IMR-90 (cell line): ENCODE results near the gene GALP.

Source experiments
- BHLHE40 ChIP-seq: fragments of 150-350 bp; IDR thresholded peaks from 2 replicates; pipeline ENCODE4 v1.6.1; 2016; ENCODE audit warnings: mild to moderate bottlenecking, low read depth, low read length
- CEBPB ChIP-seq: IDR thresholded peaks from 2 replicates; pipeline ENCODE4 v1.6.1; 2012; ENCODE audit warnings: low read depth, low read length, improper control_type of control experiment
- CHD1 ChIP-seq: IDR thresholded peaks from 2 replicates; pipeline ENCODE4 v1.6.1; 2012; ENCODE audit warnings: low read depth, low read length, improper control_type of control experiment
- CTCF ChIP-seq: conservative IDR thresholded peaks from 2 replicates; pipeline ENCODE4 v1.5.1; 2012; ENCODE audit warnings: mild to moderate bottlenecking, low read depth, low read length, improper control_type of control experiment
- ELK1 ChIP-seq: fragments of 150-350 bp; IDR thresholded peaks from 2 replicates; pipeline ENCODE4 v1.6.1; 2016; ENCODE audit warnings: low read depth, mild to moderate bottlenecking, low read length, moderate library complexity, borderline replicate concordance
- FOS ChIP-seq: fragments of 150-350 bp; IDR thresholded peaks from 2 replicates; pipeline ENCODE4 v1.6.1; 2016; ENCODE audit warnings: low read depth, low read length
- MAFK ChIP-seq: IDR thresholded peaks from 2 replicates; pipeline ENCODE4 v1.6.1; 2012; ENCODE audit warnings: low read depth, low read length, improper control_type of control experiment
- MAZ ChIP-seq: IDR thresholded peaks from 2 replicates; pipeline ENCODE4 v1.6.1; 2012; ENCODE audit warnings: low read depth, mild to moderate bottlenecking, low read length, improper control_type of control experiment, moderate library complexity, borderline replicate concordance
- MXI1 ChIP-seq: IDR thresholded peaks from 2 replicates; pipeline ENCODE4 v1.6.1; 2012; ENCODE audit warnings: low read depth, mild to moderate bottlenecking, low read length, moderate library complexity, borderline replicate concordance
- POLR2A ChIP-seq: IDR thresholded peaks from 2 replicates; pipeline ENCODE4 v1.6.1; 2012; ENCODE audit warnings: mild to moderate bottlenecking, low read depth, low read length
- RAD21 ChIP-seq: IDR thresholded peaks from 2 replicates; pipeline ENCODE4 v1.6.1; 2012; ENCODE audit warnings: low read length, improper control_type of control experiment
- SMC3 ChIP-seq: fragments of 150-350 bp; IDR thresholded peaks from 2 replicates; pipeline ENCODE4 v1.6.1; 2016; ENCODE audit warnings: low read depth, mild to moderate bottlenecking, antibody characterized with exemption, low read length, moderate library complexity

- TF ChIP-seq CTCF = no peak
- TF ChIP-seq RAD21 = no peak
- TF ChIP-seq POLR2A = no peak
- TF ChIP-seq MAFK = no peak
- no peak for TF ChIP-seq SMC3
- TF ChIP-seq ELK1 = no peak
- no peak for TF ChIP-seq FOS
- no peak for TF ChIP-seq MXI1
- no peak for TF ChIP-seq CHD1
- no peak for TF ChIP-seq CEBPB
- TF ChIP-seq MAZ = no peak
- TF ChIP-seq BHLHE40 = no peak
These were observed 8.7 kb upstream of the GALP start for GRCh38 chr19:56167064-56167578.
